GM19438 (cell line): ENCODE data around the gene IP6K2.

ENCODE experiments used
- ATAC-seq: cut with Tn5 transposase; IDR thresholded peaks from one replicate; pipeline ENCODE4 v1.9.1; 2021; ENCODE audit warnings: low read depth; ENCODE audit not compliant: unreplicated experiment

IP6K2 gene

GRCh38 chr3:48692551-48692950 lies 24.5 kb downstream of the IP6K2 start:
- no peak for ATAC-seq

- no peak for ATAC-seq
Measured at GRCh38 chr3:48690846-48691458, 26.1 kb downstream of the IP6K2 start.

GRCh38 chr3:48689384-48689783 lies 27.6 kb downstream of the IP6K2 start:
- ATAC-seq: no peak

GRCh38 chr3:48688737-48689075 lies 28.3 kb downstream of the IP6K2 start:
- ATAC-seq: no peak

- no peak for ATAC-seq
Measured at GRCh38 chr3:48688032-48688736, 28.8 kb downstream of the IP6K2 start.

- ATAC-seq: no peak
Measured at GRCh38 chr3:48687220-48687678, 29.8 kb downstream of the IP6K2 start.

- no peak for ATAC-seq
Measured at GRCh38 chr3:48686538-48687219, 30.3 kb downstream of the IP6K2 start.

GRCh38 chr3:48685603-48686511 lies 31.2 kb downstream of the IP6K2 start, which contains the start of gene NCKIPSD:
NCKIPSD (minus strand) TSS chr3:48685915; CDS start chr3:48685807, 108 bp downstream.
- ATAC-seq: peak; percentile 67

- no peak for ATAC-seq
Measured at GRCh38 chr3:48685293-48685602, 31.8 kb downstream of the IP6K2 start.

- no peak for ATAC-seq
Measured at GRCh38 chr3:48684480-48685143, 32.4 kb downstream of the IP6K2 start.

- no peak for ATAC-seq
Measured at GRCh38 chr3:48684054-48684349, 33.0 kb downstream of the IP6K2 start.

- ATAC-seq: no peak
Measured at GRCh38 chr3:48682786-48683185, 34.2 kb downstream of the IP6K2 start.

GRCh38 chr3:48681974-48682610 lies 34.9 kb downstream of the IP6K2 start:
- ATAC-seq: no peak

- ATAC-seq: no peak
Measured at GRCh38 chr3:48681541-48681880, 35.5 kb downstream of the IP6K2 start.

GRCh38 chr3:48680811-48681540 lies 36.0 kb downstream of the IP6K2 start:
- ATAC-seq: no peak

- no peak for ATAC-seq
Measured at GRCh38 chr3:48679411-48680391, 37.3 kb downstream of the IP6K2 start.

GRCh38 chr3:48678566-48679380 lies 38.2 kb downstream of the IP6K2 start:
- no peak for ATAC-seq

- no peak for ATAC-seq
Measured at GRCh38 chr3:48678056-48678455, 39.0 kb downstream of the IP6K2 start.
